HCT116 (cell line): ENCODE data around the gene FAIM.

Experiments used
- ATF3 ChIP-seq: IDR thresholded peaks from 2 replicates; pipeline ENCODE4 v1.6.1; 2012
- CTCF ChIP-seq, 3 experiments: fragments of 200-600 bp in 1 of 3; sonication (generic) in 1 of 3; IDR thresholded peaks in 2 of 3; conservative IDR thresholded peaks in 1 of 3; 2 replicates each; pipeline ENCODE4 v1.5.1; 2012 to 2017; ENCODE audit warnings: low read depth in 2 of 3, low read length in 2 of 3, antibody characterized with exemption in 1 of 3, borderline replicate concordance in 1 of 3, control low read depth in 1 of 3, mild to moderate bottlenecking in 1 of 3, mixed read lengths in 1 of 3, mixed run types in 1 of 3, moderate library complexity in 1 of 3; ENCODE audit not compliant: insufficient read depth in 1 of 3
- EGR1 ChIP-seq: IDR thresholded peaks from 2 replicates; pipeline ENCODE4 v1.6.1; 2012; ENCODE audit warnings: low read depth
- EZH2 ChIP-seq: fragments of 200-600 bp; sonication (generic); IDR thresholded peaks from 2 replicates; pipeline ENCODE4 v1.6.1; 2017; ENCODE audit warnings: antibody characterized with exemption, mixed run types
- POLR2A ChIP-seq: IDR thresholded peaks from 2 replicates; pipeline ENCODE4 v1.7.0; 2011; ENCODE audit warnings: borderline replicate concordance; ENCODE audit not compliant: insufficient read depth, insufficient read length; ENCODE audit errors: extremely low read depth
- POLR2AphosphoS5 ChIP-seq: IDR thresholded peaks from 2 replicates; pipeline ENCODE4 v1.6.1; 2011; ENCODE audit warnings: mild to moderate bottlenecking, low read depth, low read length, moderate library complexity
- RAD21 ChIP-seq: IDR thresholded peaks from 2 replicates; pipeline ENCODE4 v1.6.1; 2012; ENCODE audit warnings: low read depth, mild to moderate bottlenecking
- REST ChIP-seq: IDR thresholded peaks from 2 replicates; pipeline ENCODE4 v1.6.1; 2012; ENCODE audit warnings: low read depth
- TF ChIP-seq, protein P1 (sequence below): IDR thresholded peaks from 2 replicates; pipeline ENCODE4 v1.6.1; 2012

GRCh38 chr3:138678086-138678485 lies 69.5 kb downstream of the FAIM start:
- TF ChIP-seq EZH2 (no peak), CTCF (IDR thresholded peaks at IDR 0.05 in 2 of 3, conservative IDR thresholded peaks at IDR 0.05 in 1 of 3; ENCODE audit: borderline replicate concordance in 1 of 3, insufficient read depth in 1 of 3, low read depth in 2 of 3, low read length in 2 of 3) (no peak), POLR2AphosphoS5 (no peak), POLR2A (no peak), ATF3 (no peak), EGR1 (no peak), REST (no peak), RAD21 (no peak)
- TF ChIP-seq, protein P1, sequence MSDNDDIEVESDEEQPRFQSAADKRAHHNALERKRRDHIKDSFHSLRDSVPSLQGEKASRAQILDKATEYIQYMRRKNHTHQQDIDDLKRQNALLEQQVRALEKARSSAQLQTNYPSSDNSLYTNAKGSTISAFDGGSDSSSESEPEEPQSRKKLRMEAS = no peak
